PFSK-1 (cell line): ENCODE results near the gene CCDC15.

Experiments
- POLR2AphosphoS5 ChIP-seq: IDR thresholded peaks from 2 replicates; pipeline ENCODE4 v1.6.1; 2012; ENCODE audit warnings: low read depth, mild to moderate bottlenecking, control low read depth, low read length, moderate library complexity
- REST ChIP-seq, 2 experiments: IDR thresholded peaks; 2 replicates each; pipeline versions ENCODE4 v1.6.1 to v1.8.0; 2011 to 2012; ENCODE audit warnings: low read depth in 2 of 2, low read length in 2 of 2, control low read depth in 1 of 2, inconsistent platforms in 1 of 2, mild to moderate bottlenecking in 1 of 2, moderate library complexity in 1 of 2; ENCODE audit not compliant: insufficient read depth in 1 of 2
- SIN3A ChIP-seq: IDR thresholded peaks from 2 replicates; pipeline ENCODE4 v1.6.1; 2012; ENCODE audit warnings: mild to moderate bottlenecking, low read length, moderate library complexity, borderline replicate concordance; ENCODE audit not compliant: insufficient read depth

GRCh38 chr11:124917115-124917637 lies 36.8 kb upstream of the CCDC15 start:
- TF ChIP-seq REST (IDR thresholded peaks at IDR 0.05; ENCODE audit: insufficient read depth in 1 of 2, low read depth in 2 of 2, low read length in 2 of 2) (no peak), SIN3A (no peak), POLR2AphosphoS5 (no peak)
